DND-41 (cell line): ENCODE results near the gene TIMM29.

Experiments
- ATAC-seq: fragments of 200-7000 bp; cut with Tn5 transposase; 3 replicates; pipeline ENCODE4 v1.9.1; 2021; ENCODE audit warnings: low read depth; ENCODE audit not compliant: insufficient read depth
- DNase-seq: peaks from one replicate; pipeline ENCODE4 v3.0.0-alpha.2; 2020
- H2AFZ ChIP-seq: 2 replicates; pipeline ENCODE4 v1.6.0; 2012; ENCODE audit warnings: low read depth, low read length
- H3K27ac ChIP-seq: 2 replicates; pipeline ENCODE4 v1.5.1; 2012; ENCODE audit warnings: low read length, inconsistent platforms
- H3K27me3 ChIP-seq: fragments of 200-600 bp; sonication (generic); 2 replicates; pipeline ENCODE4 v1.6.0; 2012; ENCODE audit warnings: low read length, mild to moderate bottlenecking, inconsistent platforms; ENCODE audit not compliant: insufficient read depth, poor library complexity
- H3K36me3 ChIP-seq: 2 replicates; pipeline ENCODE4 v1.5.1; 2012; ENCODE audit warnings: low read length, inconsistent platforms; ENCODE audit not compliant: insufficient read depth
- H3K4me1 ChIP-seq: 2 replicates; pipeline ENCODE4 v1.5.1; 2012; ENCODE audit warnings: mild to moderate bottlenecking, low read length; ENCODE audit not compliant: insufficient read depth
- H3K4me2 ChIP-seq: 2 replicates; pipeline ENCODE4 v1.6.0; 2012; ENCODE audit warnings: mild to moderate bottlenecking, moderate library complexity, low read length, inconsistent platforms; ENCODE audit not compliant: insufficient read depth
- H3K4me3 ChIP-seq, 2 experiments: fragments of 200-600 bp in 1 of 2; shearing (Covaris generic) in 1 of 2; 2 replicates each; pipeline ENCODE4 v1.5.1; 2012 to 2016; ENCODE audit warnings: inconsistent platforms in 2 of 2, low read length in 2 of 2, mild to moderate bottlenecking in 2 of 2, low read depth in 1 of 2, moderate library complexity in 1 of 2
- H3K79me2 ChIP-seq: 2 replicates; pipeline ENCODE4 v1.6.0; 2012; ENCODE audit warnings: low read length, inconsistent platforms; ENCODE audit not compliant: insufficient read depth
- H3K9ac ChIP-seq: 2 replicates; pipeline ENCODE4 v1.6.0; 2012; ENCODE audit warnings: low read depth, mild to moderate bottlenecking, inconsistent platforms, low read length, moderate library complexity
- H3K9me3 ChIP-seq: 2 replicates; pipeline ENCODE4 v1.5.1; 2012; ENCODE audit warnings: low read length, moderate library complexity, mild to moderate bottlenecking, inconsistent platforms; ENCODE audit not compliant: insufficient read depth, severe bottlenecking
- H4K20me1 ChIP-seq: 2 replicates; pipeline ENCODE4 v1.6.0; 2012; ENCODE audit warnings: low read length; ENCODE audit not compliant: insufficient read depth
- CTCF ChIP-seq: IDR thresholded peaks from 2 replicates; pipeline ENCODE4 v1.5.1; 2012; ENCODE audit warnings: borderline replicate concordance, low read length, moderate library complexity, mild to moderate bottlenecking; ENCODE audit not compliant: poor library complexity, severe bottlenecking; ENCODE audit errors: extremely low read depth
- EZH2 ChIP-seq: IDR thresholded peaks from 3 replicates; pipeline ENCODE4 v1.6.1; 2012; ENCODE audit warnings: borderline replicate concordance, low read depth, mild to moderate bottlenecking, moderate library complexity, low read length, inconsistent platforms; ENCODE audit not compliant: severe bottlenecking

Gene TIMM29

GRCh38 chr19:10924597-10924996 lies 4.0 kb upstream of the TIMM29 start:
- Histone ChIP-seq H3K9me3 (no peaks in the 10 kb centered on the region), H2AFZ (no peak overlapping the region), H3K4me1 (peaks cover 16% of the 10 kb centered on the region), H3K4me3 (no peak overlapping the region), H3K9ac (no peak overlapping the region), H3K79me2 (peaks cover 24% of the 10 kb centered on the region), H3K4me2 (no peak overlapping the region), H3K36me3 (peaks cover 61% of the 10 kb centered on the region), H3K27ac (no peak overlapping the region), H3K27me3 (no peaks in the 10 kb centered on the region), H4K20me1 (peaks cover 12% of the 10 kb centered on the region)
- ATAC-seq (no peak), DNase-seq (no peak)
- TF ChIP-seq CTCF = no peak
- no peak for TF ChIP-seq EZH2

GRCh38 chr19:10927730-10928562 lies 665 bp upstream of the TIMM29 start:
- Histone ChIP-seq H2AFZ (peak overlapping the region; percentile 81), H3K4me1 (peaks cover 30% of the 10 kb centered on the region), H3K79me2 (peaks cover 52% of the 10 kb centered on the region), H3K36me3 (peaks cover 50% of the 10 kb centered on the region), H4K20me1 (peaks cover 22% of the 10 kb centered on the region), H3K9me3 (no peaks in the 10 kb centered on the region), H3K4me2 (peak overlapping the region; percentile 90), H3K27me3 (no peaks in the 10 kb centered on the region), H3K9ac (peak overlapping the region; percentile 90), H3K27ac (peak overlapping the region; percentile 71), H3K4me3 (peak overlapping the region; percentile 44 to 94; a peak in 3 of 4 replicates)
- TF ChIP-seq CTCF (no peak), EZH2 (no peak)
- peak; percentile 15 for ATAC-seq
- DNase-seq = peak; percentile 35

- peak overlapping the region; percentile 44 to 94; a peak in 3 of 4 replicates for H3K4me3 ChIP-seq
- no peaks in the 10 kb centered on the region for H3K9me3 ChIP-seq
- no peaks in the 10 kb centered on the region for H3K27me3 ChIP-seq
- DNase-seq (no peak), ATAC-seq (no peak)
- peak overlapping the region; percentile 66; the same call in 1 of the 2 replicates for H2AFZ ChIP-seq
- H3K4me2 ChIP-seq = peak overlapping the region; percentile 90
- H3K4me1 ChIP-seq = peaks cover 30% of the 10 kb centered on the region
- H3K9ac ChIP-seq = peak overlapping the region; percentile 90
- TF ChIP-seq CTCF (no peak), EZH2 (no peak)
- peak overlapping the region; percentile 74 for H3K27ac ChIP-seq
- peaks cover 17% of the 10 kb centered on the region for H4K20me1 ChIP-seq
- peaks cover 53% of the 10 kb centered on the region for H3K79me2 ChIP-seq
- peaks cover 41% of the 10 kb centered on the region for H3K36me3 ChIP-seq
Observed at GRCh38 chr19:10929402-10929794, 787 bp downstream of the TIMM29 start.
